GM12874 (cell line): Measurements from ENCODE around the gene HDAC4.
A peak's percentile ranks its signal among the peaks of the same experiment; 100 is the strongest.

Experiments used
- CTCF ChIP-seq: IDR thresholded peaks from 2 replicates; pipeline ENCODE4 v1.5.1; 2011; ENCODE audit warnings: low read depth, mild to moderate bottlenecking, control low read depth, low read length, moderate library complexity; ENCODE audit not compliant: insufficient read depth

HDAC4 gene

GRCh38 chr2:239193925-239194677 lies 206.7 kb downstream of the HDAC4 start:
- TF ChIP-seq CTCF = 0 out of 2 replicates have a peak, but pooled peaks have one; percentile 11

GRCh38 chr2:239193401-239193811 lies 207.4 kb downstream of the HDAC4 start:
- TF ChIP-seq CTCF = no peak

GRCh38 chr2:239192975-239193374 lies 207.8 kb downstream of the HDAC4 start:
- no peak for TF ChIP-seq CTCF

GRCh38 chr2:239192456-239192855 lies 208.4 kb downstream of the HDAC4 start:
- TF ChIP-seq CTCF = no peak

- no peak for TF ChIP-seq CTCF
These were observed 209.6 kb downstream of the HDAC4 start for GRCh38 chr2:239190921-239191885.

- no peak for TF ChIP-seq CTCF
These were observed 210.5 kb downstream of the HDAC4 start for GRCh38 chr2:239190361-239190760.

- no peak for TF ChIP-seq CTCF
These were observed 211.1 kb downstream of the HDAC4 start for GRCh38 chr2:239189711-239190131.
